H9 (cell line): ENCODE measurements around the gene EXOC1L. TPM values are rescaled to one million over a fixed set of nuclear protein-coding genes. Genes with fewer than 3 reads are reported as not detected.

ENCODE experiments used
- DNase-seq: peaks from one replicate; pipeline ENCODE4 v3.0.0-alpha.2; 2017
- H2AFZ ChIP-seq: one replicate; pipeline ENCODE4 v1.6.1; 2013; ENCODE audit warnings: mild to moderate bottlenecking, low read length, control low read depth, moderate library complexity
- H2AK5ac ChIP-seq: 2 replicates; pipeline ENCODE4 v1.6.1; 2013; ENCODE audit warnings: low read length, control low read depth, mixed read lengths; ENCODE audit not compliant: insufficient read length
- H2BK120ac ChIP-seq: one replicate; pipeline ENCODE4 v1.6.1; 2013; ENCODE audit warnings: low read depth, mild to moderate bottlenecking, low read length, control low read depth, inconsistent platforms; ENCODE audit not compliant: poor library complexity, severe bottlenecking
- H2BK12ac ChIP-seq: 2 replicates; pipeline ENCODE4 v1.6.1; 2013; ENCODE audit warnings: low read length, control low read depth, mixed read lengths, low read depth; ENCODE audit not compliant: insufficient read length
- H2BK15ac ChIP-seq: 2 replicates; pipeline ENCODE4 v1.6.1; 2013; ENCODE audit warnings: low read depth, low read length, control low read depth
- H2BK20ac ChIP-seq: one replicate; pipeline ENCODE4 v1.6.1; 2013; ENCODE audit warnings: low read depth, mild to moderate bottlenecking, low read length, control low read depth, inconsistent platforms; ENCODE audit not compliant: poor library complexity, severe bottlenecking
- H2BK5ac ChIP-seq: 2 replicates; pipeline ENCODE4 v1.6.1; 2013; ENCODE audit warnings: low read length, control low read depth, mixed read lengths; ENCODE audit not compliant: insufficient read length
- H3K14ac ChIP-seq: 2 replicates; pipeline ENCODE4 v1.6.1; 2013; ENCODE audit warnings: low read length, control low read depth; ENCODE audit not compliant: insufficient read depth
- H3K18ac ChIP-seq: 2 replicates; pipeline ENCODE4 v1.6.1; 2013; ENCODE audit warnings: low read depth, mild to moderate bottlenecking, mixed read lengths, low read length, control low read depth; ENCODE audit not compliant: insufficient read length
- H3K23ac ChIP-seq: 2 replicates; pipeline ENCODE4 v1.6.1; 2013; ENCODE audit warnings: low read length, control low read depth, mixed read lengths, low read depth; ENCODE audit not compliant: insufficient read length
- H3K23me2 ChIP-seq: 2 replicates; pipeline ENCODE4 v1.6.1; 2013; ENCODE audit warnings: low read depth, mild to moderate bottlenecking, mixed read lengths, low read length, control low read depth; ENCODE audit not compliant: insufficient read length, poor library complexity, severe bottlenecking
- H3K27ac ChIP-seq: 2 replicates; pipeline ENCODE4 v1.5.1; 2013; ENCODE audit warnings: low read length, control low read depth, mixed read lengths, low read depth; ENCODE audit not compliant: insufficient read length
- H3K27me3 ChIP-seq: 2 replicates; pipeline ENCODE4 v1.6.1; 2013; ENCODE audit warnings: low read length, control low read depth, inconsistent platforms; ENCODE audit not compliant: insufficient read depth
- H3K4ac ChIP-seq: 2 replicates; pipeline ENCODE4 v1.6.1; 2013; ENCODE audit warnings: low read depth, mild to moderate bottlenecking, control low read depth, inconsistent platforms, low read length, moderate library complexity
- H3K4me1 ChIP-seq: 2 replicates; pipeline ENCODE4 v1.6.1; 2013; ENCODE audit warnings: low read length, control low read depth, inconsistent platforms; ENCODE audit not compliant: insufficient read depth
- H3K4me2 ChIP-seq: 2 replicates; pipeline ENCODE4 v1.6.1; 2013; ENCODE audit warnings: low read length, control low read depth, mixed read lengths; ENCODE audit not compliant: insufficient read length, insufficient read depth
- H3K56ac ChIP-seq: 2 replicates; pipeline ENCODE4 v1.6.1; 2013; ENCODE audit warnings: low read depth, mild to moderate bottlenecking, mixed read lengths, low read length, control low read depth; ENCODE audit not compliant: insufficient read length
- H3K79me1 ChIP-seq: 2 replicates; pipeline ENCODE4 v1.6.1; 2013; ENCODE audit warnings: low read depth, mild to moderate bottlenecking, moderate library complexity, low read length, control low read depth, inconsistent platforms; ENCODE audit not compliant: insufficient read depth, poor library complexity, severe bottlenecking
- H3K79me2 ChIP-seq: 2 replicates; pipeline ENCODE4 v1.6.1; 2013; ENCODE audit warnings: low read length, control low read depth, inconsistent platforms; ENCODE audit not compliant: insufficient read depth
- H3K9ac ChIP-seq: 2 replicates; pipeline ENCODE4 v1.6.1; 2013; ENCODE audit warnings: low read length, control low read depth, mixed read lengths; ENCODE audit not compliant: insufficient read length; ENCODE audit errors: extremely low read depth
- H3K9me3 ChIP-seq: one replicate; pipeline ENCODE4 v1.6.1; 2013; ENCODE audit warnings: low read depth, low read length, inconsistent platforms; ENCODE audit not compliant: control insufficient read depth
- H3T11ph ChIP-seq: one replicate; pipeline ENCODE4 v1.6.1; 2013; ENCODE audit warnings: mild to moderate bottlenecking, low read length, control low read depth, inconsistent platforms
- H4K20me1 ChIP-seq: one replicate; pipeline ENCODE4 v1.6.1; 2013; ENCODE audit not compliant: control insufficient read depth, insufficient read length, insufficient read depth
- H4K5ac ChIP-seq: 2 replicates; pipeline ENCODE4 v1.6.1; 2013; ENCODE audit warnings: low read depth, mild to moderate bottlenecking, mixed read lengths, low read length, control low read depth; ENCODE audit not compliant: insufficient read length
- H4K8ac ChIP-seq: replicated peaks from 2 replicates; pipeline ENCODE4 v1.6.1; 2013; ENCODE audit warnings: low read length, control low read depth, mixed read lengths, low read depth; ENCODE audit not compliant: insufficient read length
- H4K91ac ChIP-seq: 2 replicates; pipeline ENCODE4 v1.6.1; 2013; ENCODE audit warnings: low read depth, mild to moderate bottlenecking, moderate library complexity, mixed read lengths, low read length, control low read depth; ENCODE audit not compliant: insufficient read length
- H3K27ac Mint-ChIP-seq, 3 experiments: 2 replicates in 2 of 3; 3 replicates in 1 of 3; pipeline ENCODE4 v1.8.0; 2020 to 2021; ENCODE audit warnings: mixed read lengths in 3 of 3, mild to moderate bottlenecking in 1 of 3, moderate library complexity in 1 of 3
- H3K27me3 Mint-ChIP-seq: 2 replicates; pipeline ENCODE4 v1.8.0; 2021; ENCODE audit warnings: low read depth, mild to moderate bottlenecking, moderate library complexity, mixed read lengths
- H3K36me3 Mint-ChIP-seq, 3 experiments: 2 replicates in 2 of 3; 3 replicates in 1 of 3; pipeline ENCODE4 v1.8.0; 2020 to 2021; ENCODE audit warnings: low read depth in 3 of 3, mixed read lengths in 3 of 3; ENCODE audit not compliant: insufficient read depth in 1 of 3
- H3K4me1 Mint-ChIP-seq, 2 experiments: 2 replicates each; pipeline ENCODE4 v1.8.0; 2020; ENCODE audit warnings: mixed read lengths in 2 of 2
- H3K4me3 Mint-ChIP-seq, 2 experiments: 2 replicates in 1 of 2; 3 replicates in 1 of 2; pipeline ENCODE4 v1.8.0; 2020 to 2021; ENCODE audit warnings: mild to moderate bottlenecking in 2 of 2, mixed read lengths in 2 of 2, moderate library complexity in 1 of 2
- H3K9me3 Mint-ChIP-seq, 2 experiments: 2 replicates in 1 of 2; 3 replicates in 1 of 2; pipeline ENCODE4 v1.8.0; 2020; ENCODE audit warnings: mild to moderate bottlenecking in 2 of 2, mixed read lengths in 2 of 2, moderate library complexity in 1 of 2
- WGBS: extraction: QIAGEN DNeasy Blood & Tissue Kit; methylation state at CpG from one replicate; pipeline ENCODE4 v1.1.7; 2013; ENCODE audit warnings: missing lambda C conversion rate, low lambda C conversion rate, mixed read lengths; ENCODE audit not compliant: insufficient read length; ENCODE audit errors: extremely low coverage; 5-methylcytosine and 5-hydroxymethylcytosine counted together
- total RNA-seq: library from RNA; stranded (reverse); gene quantifications from 2 replicates; pipeline ENCODE4 v1.2.1, GENCODE V29; 2021
- TF ChIP-seq, protein P1 (sequence below): fragments of 200-600 bp; sonication (generic); conservative IDR thresholded peaks from 3 replicates; pipeline ENCODE4 v1.8.0; 2021; ENCODE audit warnings: antibody characterized with exemption, mild to moderate bottlenecking

EXOC1L gene
- total RNA-seq, 1 experiment from 2014 or later: not detected

DNA sequence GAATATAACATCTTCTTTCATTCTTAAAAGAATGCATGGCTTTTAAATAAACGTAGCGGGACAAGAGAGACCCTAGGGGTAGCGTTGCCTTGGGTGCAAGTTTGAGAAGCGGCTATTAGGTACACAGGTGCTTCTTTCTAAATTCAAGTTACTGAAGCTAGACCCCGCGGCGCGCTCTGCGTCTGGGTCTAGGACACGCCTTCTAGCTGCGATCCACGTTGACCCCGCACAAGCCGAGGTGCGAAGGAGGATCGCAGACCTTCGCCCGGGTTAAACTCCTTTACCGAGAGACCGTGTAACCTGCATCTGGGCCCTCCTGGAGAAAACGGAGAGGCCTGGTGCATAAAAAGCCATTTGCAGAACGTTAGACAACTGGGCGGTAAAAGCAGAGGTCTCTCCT is 25.5 kb upstream of the EXOC1L start:
- no peak overlapping the region for H2BK120ac ChIP-seq
- no peak overlapping the region for H2AK5ac ChIP-seq
- H3K23me2 ChIP-seq: no peaks in the 10 kb centered on the region
- no peak overlapping the region for H4K91ac ChIP-seq
- H3K9me3 ChIP-seq: no peaks in the 10 kb centered on the region
- H2AFZ ChIP-seq: no peak overlapping the region
- H3K4me2 ChIP-seq: no peak overlapping the region
- H4K8ac ChIP-seq: no peak overlapping the region
- WGBS: no CpG with 5 or more reads among the region's 23 CpGs
- no peak for DNase-seq
- H3T11ph ChIP-seq: no peak overlapping the region
- H3K4me3 Mint-ChIP-seq: no peak overlapping the region
- H3K56ac ChIP-seq: no peak overlapping the region
- H3K4me1 ChIP-seq: no peaks in the 10 kb centered on the region; the same call in 1 of the 2 replicates
- no peak overlapping the region for H3K27ac ChIP-seq
- no peak overlapping the region for H4K5ac ChIP-seq
- H3K4me1 Mint-ChIP-seq: peaks cover 9 to 11% of the 10 kb centered on the region in 2 experiments; a peak in 3 of 4 replicates
- no peak overlapping the region for H2BK20ac ChIP-seq
- no peaks in the 10 kb centered on the region for H3K27me3 ChIP-seq
- H3K23ac ChIP-seq: no peak overlapping the region
- no peak overlapping the region for H3K9ac ChIP-seq
- H3K27ac Mint-ChIP-seq: no peak overlapping the region
- no peaks in the 10 kb centered on the region for H3K79me2 ChIP-seq
- peaks cover 1% of the 10 kb centered on the region for H3K27me3 Mint-ChIP-seq
- H2BK15ac ChIP-seq: no peak overlapping the region
- H3K36me3 Mint-ChIP-seq: no peaks in the 10 kb centered on the region
- H3K18ac ChIP-seq: no peak overlapping the region
- H2BK12ac ChIP-seq: no peak overlapping the region
- H3K79me1 ChIP-seq: no peaks in the 10 kb centered on the region
- no peak overlapping the region for H2BK5ac ChIP-seq
- TF ChIP-seq, protein P1, sequence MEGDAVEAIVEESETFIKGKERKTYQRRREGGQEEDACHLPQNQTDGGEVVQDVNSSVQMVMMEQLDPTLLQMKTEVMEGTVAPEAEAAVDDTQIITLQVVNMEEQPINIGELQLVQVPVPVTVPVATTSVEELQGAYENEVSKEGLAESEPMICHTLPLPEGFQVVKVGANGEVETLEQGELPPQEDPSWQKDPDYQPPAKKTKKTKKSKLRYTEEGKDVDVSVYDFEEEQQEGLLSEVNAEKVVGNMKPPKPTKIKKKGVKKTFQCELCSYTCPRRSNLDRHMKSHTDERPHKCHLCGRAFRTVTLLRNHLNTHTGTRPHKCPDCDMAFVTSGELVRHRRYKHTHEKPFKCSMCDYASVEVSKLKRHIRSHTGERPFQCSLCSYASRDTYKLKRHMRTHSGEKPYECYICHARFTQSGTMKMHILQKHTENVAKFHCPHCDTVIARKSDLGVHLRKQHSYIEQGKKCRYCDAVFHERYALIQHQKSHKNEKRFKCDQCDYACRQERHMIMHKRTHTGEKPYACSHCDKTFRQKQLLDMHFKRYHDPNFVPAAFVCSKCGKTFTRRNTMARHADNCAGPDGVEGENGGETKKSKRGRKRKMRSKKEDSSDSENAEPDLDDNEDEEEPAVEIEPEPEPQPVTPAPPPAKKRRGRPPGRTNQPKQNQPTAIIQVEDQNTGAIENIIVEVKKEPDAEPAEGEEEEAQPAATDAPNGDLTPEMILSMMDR: no peak
- no peak overlapping the region for H3K4ac ChIP-seq
- no peaks in the 10 kb centered on the region for H3K9me3 Mint-ChIP-seq
- H4K20me1 ChIP-seq: no peaks in the 10 kb centered on the region
- H3K14ac ChIP-seq: no peak overlapping the region
